GM10248 (cell line): ENCODE results near the gene STAT3.

ENCODE experiments used
- CTCF ChIA-PET: fragments of 300-600 bp; sonication (Branson Sonifier 250); formaldehyde crosslinking; extraction: SDS; loops from one replicate; lab custom pipeline; 2021; ENCODE audit warnings: antibody characterized with exemption; lab: Yijun Ruan, JAX
- POLR2A ChIA-PET: fragments of 350-650 bp; sonication (Branson Sonifier 250); formaldehyde crosslinking; extraction: SDS; loops from one replicate; lab custom pipeline; 2020; ENCODE audit warnings: antibody characterized with exemption; lab: Yijun Ruan, JAX
- DNase-seq: peaks from one replicate; pipeline ENCODE4 v3.0.0; 2012; ENCODE audit errors: extremely low spot score
- CTCF ChIP-seq: IDR thresholded peaks from 2 replicates; pipeline ENCODE4 v1.5.1; 2012; ENCODE audit warnings: mild to moderate bottlenecking, low read depth; ENCODE audit errors: extremely low read depth, missing control alignments, control extremely low read depth

STAT3 gene

DNA sequence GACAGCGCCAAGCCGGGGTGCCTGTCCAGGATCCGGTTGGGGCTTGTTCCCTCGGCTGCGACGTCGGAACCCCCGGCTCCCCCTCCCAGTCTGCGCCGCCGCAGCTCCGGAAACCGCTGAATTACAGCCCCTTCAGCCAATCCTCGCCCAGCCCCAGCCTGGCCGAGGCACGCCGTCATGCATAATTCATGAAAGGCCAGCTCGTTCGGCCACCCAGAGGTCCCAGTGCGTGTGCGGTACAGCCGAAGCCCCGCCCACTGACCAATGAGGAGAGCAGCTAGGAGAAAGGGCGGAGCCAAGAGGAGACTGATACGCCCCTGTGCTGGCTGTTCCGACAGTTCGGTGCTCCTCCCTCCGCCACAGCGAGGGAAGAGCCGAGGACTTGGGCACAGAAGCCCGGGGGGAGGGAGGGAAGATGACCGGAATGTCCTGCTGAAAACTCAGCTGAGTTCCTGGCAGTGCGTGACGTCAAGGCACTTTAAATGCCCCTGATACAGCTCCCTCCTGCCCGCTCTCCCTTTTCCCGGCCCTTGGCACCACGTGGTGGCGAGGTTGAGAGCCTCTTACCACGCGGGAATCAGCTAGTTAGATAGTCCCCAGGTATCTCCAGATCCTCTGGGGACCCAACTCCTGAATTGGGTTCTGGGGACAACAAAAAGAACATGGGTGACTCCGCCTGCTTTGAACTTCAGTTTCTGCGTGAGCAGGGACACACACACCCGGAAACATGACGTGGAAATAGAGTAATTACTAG is at the start of gene STAT3:
Gene STAT3, minus strand, starts transcription at position 62 of the 754 bp plus-strand sequence. CDS start 39,926 bp downstream, outside the sequence.
- DNase-seq, result peak; percentile 98
- ChIA-PET POLR2A (interaction anchor here (0.5 to 1.7 kb wide), 19 partner anchors 9 to 979 kb away, joined by 3 to 10 read pairs (median 4); no protein-coding TSS in a partner anchor), CTCF (interaction anchor here (0.7 to 30.0 kb wide), 10 partner anchors 10 to 204 kb away, joined by 3 to 890 read pairs (median 6); partner anchors contain the start of gene HCRT)
- TF ChIP-seq CTCF, result no peak

DNA sequence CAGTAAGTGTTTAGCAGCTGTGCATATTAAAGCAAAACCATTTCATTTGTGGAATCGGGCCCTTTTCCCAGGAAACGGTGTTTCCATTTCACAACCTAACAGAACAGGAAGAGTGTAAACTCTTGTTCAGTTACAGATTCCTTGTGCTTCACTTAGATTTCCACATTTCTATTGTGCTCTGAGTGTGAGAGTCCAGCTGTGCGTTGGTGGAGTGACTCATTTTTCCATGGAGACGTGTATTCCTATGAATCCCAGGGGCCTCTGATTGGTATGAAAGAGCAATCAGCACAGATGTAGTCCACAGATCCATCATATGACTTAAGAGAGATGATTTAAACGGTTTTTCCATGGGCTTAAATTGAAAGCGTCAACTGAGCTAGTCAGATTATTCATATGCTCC is 48.1 kb upstream of the STAT3 start:
- ChIA-PET POLR2A (no interaction called here), CTCF (interaction anchor here (0.8 to 3.5 kb wide), 3 partner anchors 11 to 78 kb away, joined by 3 to 18 read pairs (median 6); partner anchors contain the start of gene CAVIN1)
- DNase-seq, result no peak
- TF ChIP-seq CTCF, result no peak

DNA sequence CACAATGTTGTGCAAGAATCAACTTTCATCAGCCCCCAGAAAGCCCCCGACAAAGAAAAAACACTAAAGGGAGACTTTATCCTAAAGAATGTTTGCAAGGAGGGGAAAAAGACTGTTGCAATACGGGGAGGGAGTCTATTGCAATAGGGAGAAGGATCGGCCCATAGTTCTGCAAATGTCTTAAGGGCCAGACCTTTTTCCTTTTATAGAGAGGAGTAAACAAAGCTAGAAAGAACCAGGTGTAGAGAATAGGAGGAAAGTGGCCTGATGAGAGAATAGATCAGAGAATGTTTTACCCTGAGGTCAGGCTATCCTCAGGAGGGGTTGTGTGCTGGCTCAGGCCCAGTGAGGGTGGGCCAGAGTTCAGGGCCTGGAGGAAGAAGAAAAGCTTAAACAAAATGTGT is 43.5 kb upstream of the STAT3 start:
- ChIA-PET CTCF (interaction anchor here (0.9 to 2.6 kb wide), 5 partner anchors 7 to 95 kb away, joined by 3 to 12 read pairs (median 7); partner anchors contain the start of gene CAVIN1), POLR2A (interaction anchor here (0.6 kb wide), 1 partner anchor 39 kb away, joined by 5 read pairs; no protein-coding TSS in a partner anchor)
- TF ChIP-seq CTCF, result no peak
- DNase-seq, result no peak

DNA sequence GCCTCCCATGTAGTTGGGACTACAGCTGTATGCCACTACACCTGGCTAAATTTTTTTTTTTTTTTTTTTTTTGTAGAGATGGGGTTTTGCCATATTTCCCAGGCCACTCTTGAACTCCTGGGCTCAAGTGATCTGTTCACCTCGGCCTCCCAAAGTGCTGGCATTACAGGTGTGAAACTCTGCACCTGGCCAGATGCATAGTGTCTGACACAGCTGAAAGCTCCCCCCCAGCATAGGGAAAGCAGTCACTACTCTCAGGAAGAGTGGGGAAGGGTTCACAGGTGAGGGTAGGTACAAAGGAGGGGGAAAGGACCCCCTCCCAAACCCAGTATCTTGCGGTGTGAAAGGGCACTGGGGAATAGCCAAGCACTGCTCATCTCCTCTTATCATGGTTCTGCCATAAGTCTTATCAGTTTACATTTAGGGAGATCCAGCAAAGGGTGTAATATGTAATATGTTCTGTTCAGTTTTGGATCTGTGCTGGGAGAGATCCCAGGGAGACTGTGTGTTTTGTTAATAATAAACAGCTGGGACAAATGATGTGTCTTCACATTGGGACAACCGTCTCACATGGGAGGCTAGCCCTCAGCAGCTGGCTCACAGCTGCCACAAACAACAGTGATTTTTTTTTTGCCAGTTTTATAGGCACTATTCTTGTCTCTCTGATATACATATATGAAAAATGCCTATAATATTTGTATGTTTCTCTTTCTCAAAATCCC is 41.6 kb upstream of the STAT3 start:
- ChIA-PET CTCF (interaction anchor here (1.4 to 2.7 kb wide), 5 partner anchors 8 to 97 kb away, joined by 3 to 12 read pairs (median 8); no protein-coding TSS in a partner anchor), POLR2A (no interaction called here)
- no peak for TF ChIP-seq CTCF
- no peak for DNase-seq

GRCh38 chr17:42428141-42428944 is 40.1 kb upstream of the STAT3 start:
- peak; percentile 52 for TF ChIP-seq CTCF
- peak; percentile 41 for DNase-seq
- CTCF ChIA-PET, result interaction anchor here (1.0 to 2.7 kb wide), 10 partner anchors 9 to 99 kb away, joined by 3 to 8 read pairs (median 4); no protein-coding TSS in a partner anchor
- POLR2A ChIA-PET, result no interaction called here
